Bronchial epithelial cell (primary cell): Measurements from ENCODE around the gene TSSK1B. TPM values are rescaled to one million over a fixed set of nuclear protein-coding genes. Genes with fewer than 3 reads are reported as not detected.
A peak's percentile ranks its signal among the peaks of the same experiment; 100 is the strongest.
"Not testable (repeated sequence)": the region's sequence is repeated elsewhere in the genome, so short reads cannot be mapped to it uniquely, and the experiment has no call there.

ENCODE experiments used
- DNase-seq: peaks from one replicate; pipeline ENCODE4 v3.0.0-alpha.2; 2010; ENCODE audit warnings: low read depth
- FAIRE-seq: peaks from 2 replicates; lab custom pipeline; 2011; peaks lifted over from hg19 to GRCh38; lab: Jason Lieb, UNC
- H3K27me3 ChIP-seq: 2 replicates; pipeline ENCODE4 v1.5.1; 2011; ENCODE audit warnings: low read length; ENCODE audit not compliant: control insufficient read depth, insufficient read depth
- H3K36me3 ChIP-seq: 2 replicates; pipeline ENCODE4 v1.5.1; 2011; ENCODE audit warnings: low read length; ENCODE audit not compliant: control insufficient read depth, insufficient read depth
- H3K4me3 ChIP-seq: 2 replicates; pipeline ENCODE4 v1.5.1; 2011; ENCODE audit warnings: mild to moderate bottlenecking, low read depth, low read length, control low read depth
- CTCF ChIP-seq: IDR thresholded peaks from 2 replicates; pipeline ENCODE4 v1.5.1; 2011; ENCODE audit warnings: mild to moderate bottlenecking, moderate library complexity, low read length, control low read depth, inconsistent platforms; ENCODE audit not compliant: insufficient read depth, severe bottlenecking
- total RNA-seq: library from RNA; depleted of rRNA; stranded (reverse); fragments of >200 nt; gene quantifications from 2 replicates; pipeline ENCODE4 v1.2.1, GENCODE V29; 2014

TSSK1B gene
- total RNA-seq, 1 donor from 2014 or later = 0.26 TPM

GRCh38 chr5:113427871-113428574 lies 6.8 kb downstream of the TSSK1B start:
- TF ChIP-seq CTCF = peak; percentile 9
- Histone ChIP-seq H3K36me3 (no peaks in the 10 kb centered on the region), H3K27me3 (no peaks in the 10 kb centered on the region), H3K4me3 (no peak overlapping the region)
- DNase-seq = peak; percentile 97
- no peak for FAIRE-seq

GRCh38 chr5:113425909-113426308 lies 8.9 kb downstream of the TSSK1B start:
- FAIRE-seq = no peak
- TF ChIP-seq CTCF = no peak
- no peaks in the 10 kb centered on the region for H3K36me3 ChIP-seq
- H3K27me3 ChIP-seq = no peaks in the 10 kb centered on the region
- H3K4me3 ChIP-seq = no peak overlapping the region
- DNase-seq = peak; percentile 10

GRCh38 chr5:113421693-113422092 lies 13.1 kb downstream of the TSSK1B start:
- DNase-seq = no peak
- Histone ChIP-seq H3K27me3 (no peaks in the 10 kb centered on the region), H3K4me3 (no peak overlapping the region), H3K36me3 (no peaks in the 10 kb centered on the region)
- no peak for FAIRE-seq
- no peak for TF ChIP-seq CTCF

GRCh38 chr5:113405530-113405929 lies 29.3 kb downstream of the TSSK1B start:
- TF ChIP-seq CTCF = no peak
- DNase-seq (no peak), FAIRE-seq (no peak)
- H3K4me3 ChIP-seq = no peak overlapping the region
- no peaks in the 10 kb centered on the region for H3K36me3 ChIP-seq
- no peaks in the 10 kb centered on the region for H3K27me3 ChIP-seq

- no peak for TF ChIP-seq CTCF
- H3K4me3 ChIP-seq = no peak overlapping the region
- no peaks in the 10 kb centered on the region for H3K36me3 ChIP-seq
- DNase-seq (no peak), FAIRE-seq (no peak)
- no peaks in the 10 kb centered on the region for H3K27me3 ChIP-seq
Observed at GRCh38 chr5:113404269-113404668, 30.5 kb downstream of the TSSK1B start.

GRCh38 chr5:113397986-113398385 lies 36.8 kb downstream of the TSSK1B start:
- H3K27me3 ChIP-seq, H3K4me3 ChIP-seq, H3K36me3 ChIP-seq, FAIRE-seq, DNase-seq: not testable (repeated sequence)
